ENCODE data around the gene THRB. TPM values are rescaled to one million over a fixed set of nuclear protein-coding genes. Genes with fewer than 3 reads are reported as not detected.

THRB gene
- total and polyA plus RNA-seq, 9 of the 15 experiments (the other 6 are each of a cell fraction or from before 2014, with no cell fraction given): 1.7 to 14.9 (median 6.9) TPM

GRCh38 chr3:24521420-24522145 lies 26.9 kb upstream of the THRB start (continued):
- TF ChIP-seq ZNF609 (CRISPR knock-in tag; IDR thresholded peaks at IDR 0.05; ENCODE audit: borderline replicate concordance) (no peak), EGR1 (conservative IDR thresholded peaks at IDR 0.05) (no peak), ZNF217 (CRISPR knock-in tag; IDR thresholded peaks at IDR 0.05) (no peak), ZNF239 (CRISPR knock-in tag; IDR thresholded peaks at IDR 0.05) (no peak), TAF9B (IDR thresholded peaks at IDR 0.05; ENCODE audit: partially characterized antibody) (no peak), E2F4 (CRISPR knock-in tag; IDR thresholded peaks at IDR 0.05; ENCODE audit: low read depth) (no peak), LARP7 (IDR thresholded peaks at IDR 0.05) (no peak), GTF2A2 (tag; IDR thresholded peaks at IDR 0.05) (no peak), HDAC3 (IDR thresholded peaks at IDR 0.05; ENCODE audit: borderline replicate concordance, partially characterized antibody) (no peak), TARDBP (IDR thresholded peaks at IDR 0.05) (peak; percentile 77; the same call in 1 of the 2 replicates), TFAM (CRISPR knock-in tag; conservative IDR thresholded peaks at IDR 0.05) (no peak), HIVEP1 (CRISPR knock-in tag; IDR thresholded peaks at IDR 0.05) (no peak), E2F3 (CRISPR knock-in tag; IDR thresholded peaks at IDR 0.05) (peak; percentile 10; the same call in 1 of the 2 replicates), L3MBTL2 (IDR thresholded peaks at IDR 0.05) (peak; percentile 70), NR1H2 (CRISPR knock-in tag; IDR thresholded peaks at IDR 0.05) (no peak), ZNF165 (CRISPR knock-in tag; IDR thresholded peaks at IDR 0.05; ENCODE audit: borderline replicate concordance) (no peak), RBFOX2 (IDR thresholded peaks at IDR 0.05; ENCODE audit: low read depth, low read length) (peak; percentile 82), ZFX (CRISPR knock-in tag; IDR thresholded peaks at IDR 0.05) (peak; percentile 94), CCNT2 (IDR thresholded peaks at IDR 0.05; ENCODE audit: borderline replicate concordance, extremely low read depth, insufficient read length, low read depth, low read length) (peak; percentile 68), TFAP4 (CRISPR knock-in tag; IDR thresholded peaks at IDR 0.05; ENCODE audit: borderline replicate concordance) (peak; percentile 54; the same call in 1 of the 2 replicates), ZNF3 (CRISPR knock-in tag; IDR thresholded peaks at IDR 0.05) (no peak)
- TF ChIP-seq, protein P1, sequence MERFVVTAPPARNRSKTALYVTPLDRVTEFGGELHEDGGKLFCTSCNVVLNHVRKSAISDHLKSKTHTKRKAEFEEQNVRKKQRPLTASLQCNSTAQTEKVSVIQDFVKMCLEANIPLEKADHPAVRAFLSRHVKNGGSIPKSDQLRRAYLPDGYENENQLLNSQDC (CRISPR knock-in tag; IDR thresholded peaks at IDR 0.05): no peak

All from K562 (cell line).